Stimulated activated CD4-positive, alpha-beta T cell treated with anti-CD3 and anti-CD28 coated beads, Interleukin-1b, Interleukin-23, amount 100 ng/mL, for 48 hours (primary cell): Measurements from ENCODE around the gene GABBR2.

Experiments used
- DNase-seq: peaks from one replicate; pipeline ENCODE4 v3.0.0-alpha.2; 2020

The GABBR2 gene

GRCh38 chr9:98383758-98384157 is 325.0 kb downstream of the GABBR2 start:
- DNase-seq: no peak

DNA sequence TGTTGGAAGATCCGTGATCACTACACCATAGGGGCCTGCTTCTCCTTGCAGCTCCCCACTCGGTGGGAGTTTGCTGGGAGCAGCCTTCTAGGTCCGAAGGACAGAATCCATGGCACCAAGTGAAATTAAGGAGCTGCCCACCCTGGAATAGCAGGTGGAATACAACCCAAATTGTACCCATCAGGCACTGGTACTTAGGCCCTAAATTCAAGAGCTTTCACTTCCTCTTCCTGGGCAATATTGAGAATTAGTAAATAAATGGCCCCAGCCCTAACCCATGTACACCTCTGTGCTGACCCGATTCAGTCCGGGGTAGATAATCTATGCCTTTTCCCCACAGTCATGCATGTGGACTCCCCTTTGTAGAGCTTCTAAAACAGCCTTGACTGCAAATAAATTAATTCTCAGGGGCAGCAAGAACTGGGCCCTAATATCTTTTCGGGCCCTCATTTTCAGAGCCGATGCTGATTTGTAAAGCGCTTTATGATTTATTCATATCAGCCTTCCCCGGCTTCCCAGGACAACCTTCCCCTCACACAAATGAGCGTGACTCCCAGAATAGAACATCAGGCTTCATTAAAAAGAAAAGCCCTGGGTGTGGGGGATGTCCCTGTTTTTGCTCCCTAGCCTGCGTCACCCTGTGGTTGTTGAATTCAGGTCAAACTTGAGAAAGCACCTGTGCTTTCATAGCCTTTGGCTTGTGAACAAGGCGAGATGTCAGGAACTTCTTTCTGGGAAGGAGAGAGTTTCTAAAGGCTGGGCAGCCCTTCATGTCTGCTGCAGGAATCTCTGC is 327.2 kb downstream of the GABBR2 start:
- no peak for DNase-seq

DNA sequence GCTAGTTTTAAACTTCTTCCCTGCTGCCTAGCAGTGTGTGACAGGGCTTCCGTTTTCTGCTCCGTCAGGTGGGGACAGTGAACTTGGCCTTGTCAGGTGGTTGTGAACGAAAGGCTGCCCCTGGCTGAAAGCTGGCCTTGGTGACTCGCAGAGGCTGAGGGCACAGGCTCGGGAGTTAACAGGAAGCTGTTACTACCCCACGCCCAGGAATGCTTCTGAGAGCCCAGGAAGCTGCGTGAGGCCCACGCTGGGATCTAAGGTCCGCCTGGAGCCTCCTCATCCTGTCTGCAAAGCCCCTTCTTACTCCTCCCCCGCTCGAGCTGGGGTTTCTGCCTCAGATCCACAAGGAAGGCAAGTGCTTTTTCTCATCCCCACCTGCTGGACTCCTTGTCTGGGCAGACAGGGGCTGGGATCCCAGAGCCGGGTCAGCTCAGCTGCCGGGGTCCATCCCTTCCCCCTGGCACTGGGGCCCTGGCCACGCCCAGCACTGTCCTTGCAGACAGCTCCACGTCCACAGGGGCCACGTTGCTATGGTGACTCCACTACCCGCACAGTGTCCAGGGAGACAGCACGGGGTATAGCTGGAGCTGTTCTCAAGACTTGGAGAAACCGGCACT is 328.6 kb downstream of the GABBR2 start:
- DNase-seq: no peak

GRCh38 chr9:98379572-98379971 is 329.2 kb downstream of the GABBR2 start:
- DNase-seq: no peak

- no peak for DNase-seq
These were observed 329.9 kb downstream of the GABBR2 start for GRCh38 chr9:98378794-98379193.

GRCh38 chr9:98378206-98378780 is 330.4 kb downstream of the GABBR2 start:
- no peak for DNase-seq

DNA sequence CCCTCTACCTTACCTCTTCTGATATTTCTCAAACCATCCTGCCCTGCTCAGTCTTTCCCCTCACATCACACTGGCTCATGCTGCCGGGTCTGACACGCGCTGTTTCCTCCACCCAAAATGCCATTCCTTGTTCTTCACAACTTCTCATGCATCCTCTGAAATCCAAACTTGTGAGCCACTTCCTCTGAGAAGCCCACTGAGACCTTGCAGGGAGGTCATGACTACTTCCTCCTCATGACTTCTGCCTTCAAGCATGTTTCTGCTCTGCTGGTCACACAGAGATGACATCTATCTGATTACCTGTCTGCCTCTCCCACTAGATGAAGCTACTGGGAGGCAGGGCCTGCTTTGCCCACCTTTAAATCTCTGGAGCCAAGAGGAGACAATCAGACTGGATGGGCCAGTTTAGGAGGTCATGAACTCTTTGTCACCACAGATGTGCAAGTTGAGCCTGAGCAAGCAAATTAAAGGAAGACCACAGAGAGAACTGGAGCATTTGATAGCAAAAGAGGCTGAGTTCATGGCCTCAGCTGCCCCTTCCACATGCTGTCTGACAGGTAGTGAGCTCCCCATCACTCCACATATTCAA is 333.5 kb downstream of the GABBR2 start:
- no peak for DNase-seq

- no peak for DNase-seq
These were observed 334.2 kb downstream of the GABBR2 start for GRCh38 chr9:98374385-98375051.

GRCh38 chr9:98373609-98374008 is 335.1 kb downstream of the GABBR2 start:
- no peak for DNase-seq

- no peak for DNase-seq
These were observed 336.5 kb downstream of the GABBR2 start for GRCh38 chr9:98372077-98372836.

GRCh38 chr9:98370976-98371315 is 337.8 kb downstream of the GABBR2 start:
- no peak for DNase-seq

DNA sequence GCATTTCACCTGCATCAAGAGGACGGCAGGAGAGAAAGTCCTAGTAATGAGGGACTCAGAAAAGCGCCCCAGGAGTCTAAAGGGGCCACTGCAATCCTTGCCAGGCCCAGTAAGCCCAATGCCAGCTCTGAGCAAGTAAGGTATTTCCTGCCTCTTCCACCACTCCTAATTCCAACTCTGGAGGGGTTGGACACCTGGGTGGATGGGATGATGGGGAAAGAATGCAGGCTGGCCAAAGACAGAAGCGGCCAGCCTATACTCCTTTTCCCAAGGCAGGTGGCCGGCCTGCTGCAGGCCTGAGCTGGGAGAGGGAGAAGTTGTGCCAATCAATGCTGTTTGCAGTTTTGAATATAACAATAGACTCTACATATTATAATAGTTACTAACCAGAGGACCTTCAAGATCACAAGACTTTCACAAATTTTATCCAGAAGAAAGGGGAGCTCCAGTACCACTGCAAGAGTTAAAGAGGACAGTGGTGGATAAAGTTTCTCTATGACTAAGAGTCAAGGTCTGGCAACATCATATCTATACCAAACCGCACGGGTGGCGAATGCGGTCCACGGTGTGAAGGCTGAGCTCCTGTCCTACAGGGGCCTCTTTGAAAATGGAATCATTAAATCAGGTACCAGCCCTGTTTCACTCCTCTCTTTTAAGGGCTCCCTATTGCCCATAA is 338.3 kb downstream of the GABBR2 start:
- DNase-seq: no peak

GRCh38 chr9:98369896-98370295 is 338.8 kb downstream of the GABBR2 start:
- DNase-seq: no peak

DNA sequence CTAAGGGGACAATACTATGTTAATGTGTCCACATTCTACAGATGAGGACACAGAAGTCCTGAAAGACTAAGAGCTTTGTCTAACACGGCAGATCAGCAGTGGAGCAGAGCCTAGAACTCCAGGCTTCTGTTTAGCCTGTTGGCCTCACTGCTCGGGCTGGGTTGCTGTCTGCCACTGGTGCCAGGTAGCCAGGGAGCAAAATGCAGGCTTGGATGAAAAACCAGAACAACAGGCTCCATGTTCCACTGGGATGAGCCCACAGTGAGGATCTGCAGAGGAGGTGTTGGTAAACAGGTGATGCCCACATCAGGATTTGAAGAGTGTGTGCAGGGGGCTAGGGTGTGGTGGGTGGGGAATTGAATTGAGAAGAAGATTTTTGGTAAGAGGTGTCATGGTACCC is 339.3 kb downstream of the GABBR2 start:
- DNase-seq: no peak

DNA sequence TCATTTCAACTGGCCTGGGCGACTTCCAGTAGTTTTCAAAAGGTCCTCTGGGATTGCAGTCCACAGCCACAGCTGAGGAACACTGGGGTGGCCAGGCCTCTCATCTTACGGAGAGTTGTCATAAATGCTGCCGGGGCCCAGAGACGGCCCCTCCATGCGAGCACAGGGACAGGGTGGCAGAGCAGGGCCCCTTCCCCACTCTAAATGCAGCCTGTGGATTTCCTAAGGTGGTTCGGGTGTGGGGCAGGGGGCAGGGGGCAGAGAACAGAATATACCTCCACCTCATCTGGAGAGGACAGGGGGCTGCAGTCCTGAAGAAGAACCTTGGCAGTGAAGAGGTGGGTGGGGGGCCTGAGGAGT is 339.7 kb downstream of the GABBR2 start:
- no peak for DNase-seq

GRCh38 chr9:98368366-98369065 is 340.2 kb downstream of the GABBR2 start:
- no peak for DNase-seq

GRCh38 chr9:98367923-98368322 is 340.8 kb downstream of the GABBR2 start:
- DNase-seq: no peak

DNA sequence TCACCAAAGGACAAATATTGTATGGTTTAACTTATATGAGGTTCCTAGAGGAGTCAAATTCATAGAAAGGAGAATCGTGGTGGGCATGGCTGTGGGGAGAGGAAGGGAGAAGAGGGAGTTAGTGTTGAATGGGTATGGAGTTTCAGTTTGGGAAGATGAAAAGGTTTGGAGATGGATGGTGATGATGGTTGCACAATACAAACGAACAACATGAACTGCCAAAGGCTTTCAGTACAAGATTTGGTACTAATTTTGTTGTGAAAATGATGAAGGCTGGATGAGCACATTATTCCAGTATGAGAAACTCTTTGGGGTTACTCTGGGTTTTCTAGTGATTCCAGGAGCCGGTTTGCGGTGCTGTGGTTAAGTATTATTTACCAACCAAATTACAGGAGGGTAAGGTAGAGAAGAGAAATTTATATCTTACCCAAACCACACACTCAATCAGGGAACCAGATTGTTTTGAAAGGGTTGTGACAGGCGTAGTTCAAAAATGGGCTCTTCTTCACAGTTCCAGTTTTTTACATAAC is 341.3 kb downstream of the GABBR2 start:
- DNase-seq: no peak

- DNase-seq: no peak
These were observed 343.0 kb downstream of the GABBR2 start for GRCh38 chr9:98365781-98366180.

- peak; percentile 7 for DNase-seq
These were observed 343.5 kb downstream of the GABBR2 start for GRCh38 chr9:98365227-98365669.

DNA sequence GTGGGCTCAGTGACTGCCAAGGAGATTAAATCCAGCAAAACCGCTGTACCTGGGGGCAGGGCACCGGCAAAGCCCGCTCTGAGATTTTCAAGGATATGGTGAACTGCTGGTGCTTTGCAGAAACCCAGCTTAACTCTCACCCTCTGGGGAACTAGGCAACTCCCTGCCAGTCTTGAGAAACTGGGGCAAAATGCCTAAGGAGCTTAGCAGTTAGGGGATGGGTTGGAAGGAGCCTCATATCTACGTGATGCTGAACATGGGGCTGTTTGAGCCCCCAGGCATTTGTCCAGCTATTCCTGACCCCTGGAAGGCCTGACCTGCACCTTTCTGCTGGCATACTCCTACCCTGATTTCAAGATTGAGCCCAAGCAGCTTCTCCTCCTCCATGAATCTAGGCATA is 344.6 kb downstream of the GABBR2 start:
- no peak for DNase-seq
